BJ (cell line): ENCODE results near the gene FLCN. TPM values are rescaled to one million over a fixed set of nuclear protein-coding genes. Genes with fewer than 3 reads are reported as not detected.

Experiments used
- CTCF ChIA-PET: fragments of 350-600 bp; formaldehyde crosslinking; extraction: SDS; loops from one replicate; lab custom pipeline; 2021; ENCODE audit warnings: antibody characterized with exemption, inconsistent platforms; lab: Yijun Ruan, JAX
- POLR2A ChIA-PET: fragments of 300-600 bp; sonication (Branson Sonifier 250); formaldehyde crosslinking; extraction: SDS; loops from one replicate; lab custom pipeline; 2021; ENCODE audit warnings: antibody characterized with exemption; lab: Charles Lee
- DNase-seq: peaks from one replicate; pipeline ENCODE4 v3.0.0-alpha.2; 2011; ENCODE audit warnings: low read depth
- H3K27me3 ChIP-seq: 2 replicates; pipeline ENCODE4 v1.6.0; 2011; ENCODE audit warnings: low read length; ENCODE audit not compliant: control insufficient read depth, insufficient read depth
- H3K36me3 ChIP-seq: 2 replicates; pipeline ENCODE4 v1.5.1; 2011; ENCODE audit warnings: low read length; ENCODE audit not compliant: control insufficient read depth, insufficient read depth
- H3K4me3 ChIP-seq: 2 replicates; pipeline ENCODE4 v1.5.1; 2011; ENCODE audit warnings: low read depth, mild to moderate bottlenecking, control low read depth, low read length
- CTCF ChIP-seq: IDR thresholded peaks from 2 replicates; pipeline ENCODE4 v1.5.1; 2011; ENCODE audit warnings: low read depth, mild to moderate bottlenecking, control low read depth, inconsistent platforms, low read length, moderate library complexity; ENCODE audit not compliant: insufficient read depth
- polyA plus RNA-seq: library from polyadenylated mRNA; depleted of rRNA; stranded (reverse); fragments of >200 nt; gene quantifications from 2 replicates; pipeline ENCODE4 v1.2.3, GENCODE V29; 2011

Gene FLCN
- polyA plus RNA-seq, 1 experiment = 15.4 TPM

GRCh38 chr17:17228521-17229279 lies 8.3 kb downstream of the FLCN start:
- Histone ChIP-seq H3K4me3 (no peak overlapping the region), H3K27me3 (no peaks in the 10 kb centered on the region), H3K36me3 (peaks cover 42% of the 10 kb centered on the region)
- CTCF ChIA-PET = no interaction called here
- TF ChIP-seq CTCF = no peak
- POLR2A ChIA-PET = no interaction called here
- no peak for DNase-seq

- ChIA-PET POLR2A (no interaction called here), CTCF (no interaction called here)
- no peak for DNase-seq
- Histone ChIP-seq H3K36me3 (peaks cover 47% of the 10 kb centered on the region), H3K4me3 (no peak overlapping the region), H3K27me3 (no peaks in the 10 kb centered on the region)
- TF ChIP-seq CTCF = no peak
Observed at GRCh38 chr17:17227608-17228520, 9.1 kb downstream of the FLCN start.

GRCh38 chr17:17226451-17227265 lies 10.3 kb downstream of the FLCN start:
- POLR2A ChIA-PET = no interaction called here
- DNase-seq = no peak
- CTCF ChIA-PET = interaction anchor here (1.0 kb wide), 1 partner anchor 9 kb away, joined by 4 read pairs; no protein-coding TSS in a partner anchor

GRCh38 chr17:17225901-17226300 lies 11.1 kb downstream of the FLCN start:
- no peak for DNase-seq
- no peaks in the 10 kb centered on the region for H3K27me3 ChIP-seq
- H3K4me3 ChIP-seq = no peak overlapping the region
- CTCF ChIA-PET = interaction anchor here (1.0 kb wide), 1 partner anchor 10 kb away, joined by 4 read pairs; no protein-coding TSS in a partner anchor
- POLR2A ChIA-PET = no interaction called here
- H3K36me3 ChIP-seq = peaks cover 52% of the 10 kb centered on the region
- TF ChIP-seq CTCF = no peak

More at GRCh38 chr17:17226451-17227265, 10.3 kb downstream of the FLCN start:
- Histone ChIP-seq H3K4me3 (no peak overlapping the region), H3K36me3 (peaks cover 50% of the 10 kb centered on the region), H3K27me3 (no peaks in the 10 kb centered on the region)
- no peak for TF ChIP-seq CTCF
